HK-2 (cell line): ENCODE measurements around the gene MEIS3.

ENCODE experiments used
- DNase-seq: peaks from one replicate; pipeline ENCODE4 v3.0.0-alpha.2; 2018; ENCODE audit not compliant: unreplicated experiment

MEIS3 gene

GRCh38 chr19:47358936-47359335 lies 60.4 kb downstream of the MEIS3 start:
- no peak for DNase-seq

- DNase-seq, result no peak
Observed at GRCh38 chr19:47357788-47358680, 61.3 kb downstream of the MEIS3 start.

GRCh38 chr19:47356900-47357299 lies 62.4 kb downstream of the MEIS3 start:
- no peak for DNase-seq

- no peak for DNase-seq
Observed at GRCh38 chr19:47353307-47353712, 66.0 kb downstream of the MEIS3 start.
